ENCODE measurements around the gene TBC1D22B.
A peak's percentile ranks its signal among the peaks of the same experiment; 100 is the strongest.
"Not testable (repeated sequence)": the region's sequence is repeated elsewhere in the genome, so short reads cannot be mapped to it uniquely, and the experiment has no call there.

The TBC1D22B gene

DNA sequence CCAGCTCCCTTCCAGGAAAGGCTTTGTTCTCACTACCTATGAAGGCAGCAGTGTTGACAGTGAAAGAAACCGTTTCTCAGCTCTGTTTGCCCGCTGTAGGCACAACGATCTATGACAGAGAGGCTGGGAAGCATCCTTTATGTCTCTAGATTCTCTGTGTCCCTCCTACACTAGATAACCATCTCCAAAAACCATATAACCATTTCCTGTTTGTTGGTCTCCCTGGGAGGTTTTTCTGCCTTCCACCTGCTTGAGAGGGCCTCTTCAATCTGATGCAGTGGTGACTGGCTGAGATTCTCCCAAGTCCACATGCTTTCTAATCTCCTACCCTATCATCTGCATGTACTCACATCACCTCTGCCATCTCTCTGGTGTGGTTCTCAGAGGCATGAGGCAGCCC is 32.4 kb downstream of the TBC1D22B start:
- Histone ChIP-seq H3K4me3 (no peak overlapping the region), H3K27ac (no peak overlapping the region)

DNA sequence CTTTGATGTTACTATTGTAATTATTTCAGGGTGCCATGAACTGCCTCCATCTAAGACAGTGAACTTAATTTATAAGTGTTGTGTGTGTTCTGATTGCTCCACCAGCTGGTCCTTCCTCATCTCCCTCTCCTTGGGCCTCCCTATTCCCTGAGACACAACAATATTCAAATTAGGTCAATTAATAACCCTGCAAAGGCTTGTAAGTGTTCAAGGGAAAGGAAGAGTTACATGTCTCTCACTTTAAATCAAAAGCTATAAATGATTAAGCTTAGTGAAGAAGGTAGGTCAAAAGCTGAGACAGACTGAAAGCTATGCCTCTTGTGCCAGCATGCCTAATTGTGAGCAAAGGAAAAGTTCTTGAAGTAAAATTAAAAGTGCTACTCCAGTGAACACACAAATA is 35.9 kb downstream of the TBC1D22B start:
- no peak overlapping the region for H3K27ac ChIP-seq

DNA sequence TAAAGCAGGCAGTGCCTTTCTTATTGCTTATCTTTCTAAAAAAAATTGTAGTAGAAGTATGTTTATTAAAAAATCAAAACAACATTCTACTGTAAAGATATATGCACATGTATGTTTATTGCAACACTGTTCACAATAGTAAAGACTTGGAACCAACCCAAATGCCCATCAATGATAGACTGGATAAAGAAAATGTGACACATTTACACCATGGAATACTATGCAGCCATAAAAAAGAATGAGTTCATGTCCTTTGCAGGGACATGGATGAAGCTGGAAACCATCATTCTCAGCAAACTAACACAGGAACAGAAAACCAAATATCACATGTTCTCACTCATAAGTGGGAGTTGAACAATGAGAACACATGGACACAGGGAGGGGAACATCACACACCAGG is 40.1 kb downstream of the TBC1D22B start:
- not testable (repeated sequence) for H3K27ac ChIP-seq, H3K4me3 ChIP-seq

More for the DNA sequence above, 35.9 kb downstream of the TBC1D22B start:
- no peak overlapping the region for H3K4me3 ChIP-seq

DNA sequence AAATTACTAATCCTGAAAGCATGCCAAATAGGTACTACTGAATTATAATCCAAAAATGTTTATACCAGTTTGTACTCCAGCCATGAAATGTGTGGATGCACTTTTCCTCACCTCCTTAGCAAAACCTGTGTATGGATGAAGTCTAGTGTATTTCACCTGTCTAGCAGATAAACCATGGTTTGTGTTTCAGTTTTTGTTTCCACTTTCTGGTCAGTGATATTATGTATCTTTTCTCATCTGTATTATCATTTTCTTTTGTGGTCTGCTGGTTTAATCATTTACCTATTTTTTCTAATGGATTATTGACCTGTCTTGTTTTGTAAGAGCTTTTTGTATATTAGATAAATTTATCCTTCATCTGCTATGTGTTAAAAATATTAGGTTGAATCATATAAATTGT is 41.4 kb downstream of the TBC1D22B start:
- H3K27ac ChIP-seq: no peak overlapping the region
- H3K4me3 ChIP-seq: no peak overlapping the region

DNA sequence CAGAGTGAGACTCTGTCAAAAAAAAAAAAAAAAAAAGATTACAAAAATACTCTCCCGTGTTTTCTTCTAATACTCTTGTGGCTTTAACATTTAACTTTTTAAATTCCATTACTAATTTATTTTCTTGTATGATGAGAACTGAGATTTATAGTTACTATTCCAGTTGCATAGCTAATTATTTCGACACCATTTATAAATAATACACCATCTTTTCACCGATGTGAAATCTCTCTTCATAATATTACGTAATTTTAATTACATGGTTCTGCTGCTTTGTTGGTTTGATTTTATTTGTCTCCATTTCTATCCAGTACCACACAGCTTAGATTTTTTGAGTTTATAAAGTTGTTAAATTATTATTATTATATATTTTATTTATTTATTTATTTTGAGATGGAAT is 42.4 kb downstream of the TBC1D22B start:
- Histone ChIP-seq H3K27ac (no peak overlapping the region), H3K4me3 (no peak overlapping the region)

DNA sequence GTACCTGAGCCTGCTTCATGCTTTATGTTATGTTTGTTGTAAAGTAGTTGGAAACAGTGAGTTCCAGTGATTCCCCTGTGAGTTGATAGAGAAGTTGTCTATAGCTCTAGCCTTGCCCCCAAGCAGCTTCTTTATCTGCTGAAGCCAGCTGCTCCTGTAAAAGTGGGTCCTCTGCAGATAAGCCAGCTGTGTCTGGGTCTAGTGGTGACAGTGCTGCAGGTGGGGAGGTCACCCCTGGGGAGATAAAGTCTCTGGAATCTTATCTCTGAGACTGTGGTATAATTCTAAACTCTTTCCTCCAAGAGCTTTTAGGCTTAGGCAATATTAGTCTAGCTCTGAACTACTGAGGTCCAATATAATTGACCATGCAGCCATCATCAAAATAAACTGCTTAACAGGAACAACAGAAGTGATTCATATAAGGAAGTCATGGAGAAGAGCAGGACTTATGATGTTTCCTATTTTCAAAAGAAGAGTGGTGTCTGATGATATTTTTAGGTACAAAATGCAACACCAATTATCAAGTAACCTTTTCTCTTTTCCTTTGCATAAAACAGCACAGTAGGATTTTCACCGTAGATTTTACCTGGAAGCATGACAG is 44.6 kb downstream of the TBC1D22B start:
- H3K27ac ChIP-seq: peak overlapping the region in 2 of 21 experiments; percentile 1 to 8

DNA sequence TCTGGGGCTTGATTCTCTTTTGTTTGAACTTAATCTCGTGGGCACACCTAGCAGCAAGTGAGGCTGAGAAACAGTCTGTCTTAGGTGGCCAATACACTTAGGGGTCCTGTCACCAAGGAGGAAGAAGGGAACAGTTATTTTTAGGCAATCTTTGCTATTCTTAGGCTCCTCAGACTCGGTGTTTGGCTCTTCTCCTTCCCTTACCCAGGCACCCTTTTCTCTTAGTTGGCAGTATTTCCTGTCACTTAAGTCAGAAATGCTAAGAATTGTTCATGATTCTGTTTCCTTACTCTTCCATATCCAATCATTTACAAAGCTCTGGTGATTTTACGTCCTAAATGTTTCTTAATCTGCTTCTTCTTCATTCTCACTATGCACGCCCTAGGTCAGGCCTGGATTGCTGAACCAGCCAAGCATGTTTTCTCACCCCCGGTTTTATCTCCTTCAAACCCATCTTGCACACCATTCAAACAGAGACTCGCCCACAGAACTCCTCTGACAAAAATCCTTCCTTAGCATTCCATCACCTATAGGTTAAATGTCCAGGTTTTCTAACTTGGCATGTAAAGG is 45.6 kb downstream of the TBC1D22B start:
- Histone ChIP-seq H3K4me3 (no peak overlapping the region), H3K27ac (peak overlapping the region in 8 of 21 experiments; percentile 1 to 47 (median 27))

More for the DNA sequence above, 44.6 kb downstream of the TBC1D22B start:
- H3K4me3 ChIP-seq: no peak overlapping the region

DNA sequence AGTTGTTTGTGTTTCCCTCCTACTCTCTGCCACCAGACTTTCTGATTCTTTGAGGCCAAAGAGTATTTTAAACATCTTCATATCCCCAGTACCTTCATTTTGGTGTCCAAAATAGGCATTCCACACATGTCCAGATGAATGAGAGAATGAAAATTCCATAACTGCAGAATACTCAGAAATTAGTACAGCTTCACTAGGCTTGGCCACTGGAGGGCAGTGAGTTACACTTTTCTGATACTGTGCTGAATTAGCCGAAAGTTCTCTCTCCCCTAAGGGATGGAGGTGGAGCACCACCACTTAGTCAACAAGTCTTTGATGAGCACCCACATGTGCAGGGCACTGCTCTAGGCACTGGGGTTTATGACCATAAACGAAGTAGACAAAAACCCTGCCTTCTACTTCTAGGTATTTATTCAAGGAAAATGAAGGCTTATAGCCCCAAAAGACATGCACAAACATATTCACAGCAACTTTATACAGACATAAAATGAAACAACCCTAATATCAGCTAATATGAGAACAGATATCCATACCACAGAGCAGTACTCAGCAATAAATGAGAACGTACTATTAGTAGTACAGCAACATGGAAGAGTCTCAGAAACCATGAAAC is 46.4 kb downstream of the TBC1D22B start:
- Histone ChIP-seq H3K27ac (peak overlapping the region in 2 of 21 experiments; percentile 7 to 25), H3K4me3 (no peak overlapping the region)

DNA sequence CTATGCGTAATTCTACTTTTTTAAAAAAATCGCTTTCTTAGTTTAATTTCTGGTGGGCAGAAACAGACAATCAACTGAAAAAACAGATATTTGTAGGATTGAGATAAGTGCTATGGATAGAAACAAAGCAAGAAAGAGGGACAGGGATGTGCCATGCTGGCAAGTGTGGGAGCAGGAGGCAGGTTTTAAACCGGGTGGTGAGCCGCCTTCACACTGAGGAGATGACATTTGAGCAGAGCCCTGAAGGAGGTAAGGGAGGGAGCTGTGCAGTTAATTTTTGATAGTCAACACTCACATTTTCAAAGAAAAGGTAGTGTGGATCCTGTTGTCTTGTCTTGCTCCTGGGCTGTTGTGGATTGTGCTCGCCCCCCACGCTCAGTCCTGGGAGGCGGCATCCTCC is 47.2 kb downstream of the TBC1D22B start:
- Histone ChIP-seq H3K4me3 (no peak overlapping the region), H3K27ac (no peak overlapping the region)

DNA sequence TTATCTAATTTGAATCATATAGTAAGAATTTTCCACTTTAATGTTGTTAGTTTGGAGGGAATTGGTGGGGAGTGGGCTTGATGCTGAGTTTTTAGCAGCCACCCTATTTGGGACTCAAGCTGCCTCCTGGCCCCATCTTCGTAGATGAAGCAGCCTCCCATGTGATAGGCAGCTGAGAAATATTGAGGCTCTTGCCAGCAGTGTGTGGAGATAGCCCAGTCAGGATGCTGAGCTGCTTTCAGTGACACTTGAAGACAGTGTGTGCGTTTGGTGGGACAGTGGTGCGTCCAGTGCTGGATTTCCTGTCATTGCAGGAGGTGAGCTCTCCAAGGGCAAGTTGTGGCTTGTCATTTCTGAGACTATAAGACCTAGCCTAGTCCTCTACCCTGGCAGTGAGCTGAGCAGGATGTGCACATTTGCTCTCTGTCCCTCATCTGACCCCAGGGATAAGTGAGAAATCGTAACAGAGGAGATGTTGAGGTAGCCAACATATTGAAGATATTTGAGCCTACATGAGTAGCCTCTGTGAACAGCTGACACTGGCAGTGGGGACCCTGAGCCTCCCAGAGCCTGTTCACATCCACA is 48.4 kb downstream of the TBC1D22B start:
- Histone ChIP-seq H3K4me3 (no peak overlapping the region), H3K27ac (no peak overlapping the region)

DNA sequence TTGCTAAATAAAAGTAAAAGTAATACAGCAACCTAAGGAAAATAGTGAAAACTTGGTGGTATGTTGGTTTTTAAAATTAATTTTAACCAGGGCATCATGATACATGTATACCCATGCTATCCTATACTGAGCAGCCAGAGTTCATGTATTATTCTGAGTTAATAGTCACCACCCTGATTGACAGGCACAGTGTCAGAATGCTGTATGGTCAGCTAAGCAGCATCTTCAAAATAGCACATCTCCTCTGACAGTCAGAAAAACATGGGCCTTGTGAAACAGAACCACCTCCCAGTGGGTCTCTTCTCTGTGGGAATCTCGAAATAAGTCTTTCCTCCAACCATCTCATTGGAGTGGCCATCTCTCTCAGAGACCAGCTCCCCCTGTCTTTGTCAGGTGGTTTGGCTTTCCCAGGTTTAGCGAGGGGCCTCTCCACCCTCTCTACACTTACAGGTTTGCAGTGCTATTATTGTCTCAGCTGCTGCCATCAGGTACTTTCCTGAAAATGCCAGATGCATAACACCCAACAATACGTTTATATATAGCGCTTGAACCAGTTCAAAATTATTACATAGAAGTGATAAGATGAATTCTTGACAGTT is 49.2 kb downstream of the TBC1D22B start:
- Histone ChIP-seq H3K27ac (no peak overlapping the region), H3K4me3 (no peak overlapping the region)

DNA sequence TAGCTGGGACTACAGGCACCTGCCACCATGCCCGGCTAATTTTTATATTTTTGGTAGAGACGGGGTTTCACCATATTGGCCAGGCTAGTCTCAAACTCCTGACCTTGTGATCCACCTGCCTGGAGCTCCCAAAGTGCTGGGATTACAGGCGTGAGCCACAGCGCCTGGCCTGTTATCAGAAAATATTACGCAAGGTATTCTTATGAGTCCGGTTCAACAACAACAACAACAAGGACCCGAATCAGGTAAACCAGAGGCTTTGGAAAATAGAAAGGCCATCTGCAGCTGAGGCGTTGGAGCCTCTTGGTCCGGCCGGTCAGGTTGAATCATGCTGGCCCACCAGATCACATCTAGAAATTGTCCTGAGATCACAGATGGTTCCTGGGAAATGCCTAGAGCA is 49.9 kb downstream of the TBC1D22B start:
- H3K27ac ChIP-seq: peak overlapping the region in 3 of 21 experiments; percentile 5 to 34 (median 8)
- H3K4me3 ChIP-seq: not testable (repeated sequence)

DNA sequence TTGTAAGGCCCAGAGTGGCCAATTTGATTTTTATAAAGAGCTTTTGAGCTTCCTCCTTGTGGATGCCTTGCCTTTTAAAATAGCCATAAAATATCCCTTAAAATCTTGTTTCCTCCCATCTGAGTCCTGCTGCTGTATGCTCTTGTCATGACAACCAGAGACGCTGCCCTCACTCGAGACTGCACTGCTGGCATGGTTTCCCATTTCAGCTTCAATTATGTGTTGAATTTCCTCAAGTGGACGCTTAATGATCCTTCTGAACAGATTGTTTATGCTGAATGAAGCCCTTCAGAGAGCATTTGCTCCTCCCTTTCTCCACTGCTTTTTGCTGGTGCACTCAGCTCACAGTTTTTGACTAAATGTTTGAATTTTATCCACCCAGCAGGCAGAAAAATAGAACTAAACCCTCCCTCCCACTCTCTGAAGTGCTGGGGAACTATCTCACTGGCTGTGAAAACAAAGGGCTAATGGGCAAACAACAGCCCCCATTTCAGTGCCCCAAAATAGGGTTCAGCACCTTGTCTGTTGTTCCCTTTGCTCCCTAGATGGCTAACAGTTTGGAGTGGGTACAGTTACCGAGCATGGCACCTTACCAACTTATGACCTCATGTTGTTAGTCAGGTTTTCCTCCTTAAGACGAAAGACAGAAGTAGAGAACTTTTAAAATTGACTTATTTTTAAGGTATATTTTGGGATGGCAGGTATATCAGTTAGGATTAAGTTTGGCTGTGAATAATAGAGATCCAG is 50.7 kb downstream of the TBC1D22B start:
- no peak overlapping the region for H3K4me3 ChIP-seq
- H3K27ac ChIP-seq: peak overlapping the region in 6 of 21 experiments; percentile 5 to 59 (median 30)

DNA sequence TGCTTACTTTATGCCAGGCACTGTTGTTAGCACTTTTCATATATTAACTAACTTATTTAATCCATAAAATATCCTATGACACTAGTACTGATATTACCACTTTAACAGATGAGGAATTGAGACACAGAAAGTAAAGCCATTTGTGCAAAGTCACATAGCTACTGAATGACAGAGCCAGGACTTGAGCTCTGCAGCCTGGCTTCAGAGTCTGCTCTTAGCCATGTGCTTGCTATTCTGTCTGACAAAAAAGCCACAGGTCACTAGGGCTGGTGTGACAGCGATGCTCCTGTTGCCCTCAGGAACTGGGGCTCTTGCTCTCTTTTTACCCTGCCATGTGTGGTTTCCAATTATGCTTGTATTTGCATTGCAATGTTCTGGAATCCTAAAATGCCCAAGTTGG is 51.5 kb downstream of the TBC1D22B start:
- Histone ChIP-seq H3K27ac (no peak overlapping the region), H3K4me3 (no peak overlapping the region)

DNA sequence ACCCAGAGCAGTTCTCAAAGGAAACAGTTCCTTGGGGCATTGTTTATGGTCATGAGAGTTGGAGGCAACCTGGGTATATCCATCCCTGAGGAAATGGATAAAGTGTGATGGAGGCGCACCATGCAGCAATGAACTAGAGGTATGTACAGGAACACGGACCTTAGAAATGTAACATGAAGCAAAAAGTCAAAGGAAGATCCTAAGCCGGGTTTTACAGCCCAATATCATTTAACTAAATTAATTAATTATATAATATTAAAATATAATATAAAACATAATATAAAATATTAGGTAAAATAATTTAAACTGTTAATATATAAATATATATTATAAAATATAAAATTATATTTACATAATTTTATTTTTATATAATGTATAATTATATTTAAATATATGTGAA is 52.1 kb downstream of the TBC1D22B start:
- no peak overlapping the region for H3K4me3 ChIP-seq
- no peak overlapping the region for H3K27ac ChIP-seq

DNA sequence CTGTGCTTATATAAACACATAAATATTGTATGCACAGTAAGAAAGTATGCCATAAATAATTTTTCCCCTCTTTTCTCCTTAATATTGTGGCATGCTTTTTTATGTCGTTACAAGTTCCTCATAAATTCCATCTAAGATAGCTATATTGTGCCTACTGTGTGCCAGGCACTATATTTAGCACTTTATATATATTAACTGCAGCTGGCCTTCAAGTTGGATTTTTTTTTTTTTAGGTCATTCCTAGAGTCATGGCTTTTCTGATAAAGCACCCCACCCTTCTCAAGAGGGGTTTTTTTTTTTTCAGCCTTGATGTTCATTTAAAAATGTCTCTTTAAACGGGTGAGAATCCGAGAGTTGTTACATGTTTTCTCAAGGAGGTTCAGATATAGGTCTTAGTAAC is 53.4 kb downstream of the TBC1D22B start:
- Histone ChIP-seq H3K27ac (no peak overlapping the region), H3K4me3 (no peak overlapping the region)

DNA sequence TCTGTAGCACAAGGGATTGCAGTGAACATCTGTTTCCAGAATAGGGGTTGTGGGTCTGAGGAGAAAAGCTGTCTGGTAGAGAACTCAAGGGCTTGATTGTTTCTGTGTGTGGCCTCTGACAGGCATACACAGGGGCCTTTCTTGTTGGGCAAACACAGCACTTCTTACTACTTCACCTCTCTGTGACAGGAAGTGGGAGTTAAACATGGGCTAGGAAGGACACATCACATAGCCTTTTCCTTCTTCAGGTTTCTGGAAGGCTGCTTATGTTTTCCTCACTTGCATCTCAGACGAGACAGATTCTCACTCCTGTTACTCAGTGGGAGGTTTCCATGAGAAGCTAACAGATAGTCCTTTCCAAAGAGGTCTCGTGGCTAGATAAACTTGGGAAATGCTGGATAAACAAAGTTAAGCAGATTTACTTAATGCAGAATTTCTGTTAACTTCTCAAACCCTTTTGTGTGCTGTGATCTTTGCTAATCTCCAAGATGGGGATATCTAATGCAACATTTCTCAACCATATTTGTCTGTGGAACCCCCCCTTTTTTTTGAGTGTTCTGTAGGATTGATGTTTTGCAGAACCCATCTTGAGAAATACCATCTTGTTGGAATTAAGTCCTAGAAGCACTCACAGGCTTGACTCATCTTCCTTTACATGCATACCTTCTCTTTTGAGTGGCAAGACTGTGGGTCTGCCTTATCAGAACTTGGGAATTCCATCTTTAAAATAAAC is 54.3 kb downstream of the TBC1D22B start:
- Histone ChIP-seq H3K4me3 (no peak overlapping the region), H3K27ac (no peak overlapping the region)

DNA sequence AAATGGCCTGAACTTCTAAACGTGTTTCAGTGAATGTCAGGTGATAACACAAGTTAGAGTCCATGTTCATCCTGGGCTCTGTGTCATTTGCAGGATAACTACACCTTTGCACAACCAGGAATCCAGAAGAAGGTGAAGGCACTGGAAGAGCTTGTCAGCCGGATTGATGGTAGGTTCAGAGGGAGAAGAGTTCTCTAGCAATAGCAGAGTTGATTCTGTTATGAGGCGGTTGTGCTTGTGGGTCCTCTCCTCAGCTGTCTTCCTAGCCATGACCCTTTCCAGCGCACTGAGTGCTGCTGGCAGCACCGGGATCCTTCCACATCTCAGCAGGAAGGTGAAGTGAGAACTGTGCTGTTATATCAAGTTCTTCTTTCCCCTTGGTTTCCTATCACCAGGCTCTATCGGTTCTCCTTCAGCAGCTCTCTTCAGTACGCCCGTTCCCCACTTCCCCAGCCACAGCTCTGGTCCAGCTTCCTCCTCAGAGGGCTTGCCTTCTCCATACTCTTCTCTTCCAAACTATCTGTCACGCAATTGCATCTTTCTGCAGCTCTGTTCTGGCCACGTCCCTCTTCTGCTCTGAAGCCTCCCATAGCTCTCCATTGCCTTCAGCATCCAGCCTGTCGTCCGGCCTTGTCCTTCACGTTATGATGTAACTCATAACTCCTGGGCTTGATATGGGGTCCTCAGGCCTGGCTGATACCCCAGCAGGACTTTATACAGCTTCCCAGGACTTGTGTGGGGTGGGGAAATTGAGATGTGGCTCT is 56.3 kb downstream of the TBC1D22B start:
- H3K4me3 ChIP-seq: no peak overlapping the region
- H3K27ac ChIP-seq: no peak overlapping the region

Measured in skin epidermis (tissue), 12 donors.